Limb (tissue), 2 donors: ENCODE results near the gene CFAP58.
A peak's percentile ranks its signal among the peaks of the same experiment; 100 is the strongest.

Source experiments
- DNase-seq, 2 donors: peaks; one replicate each; pipeline ENCODE4 v3.0.0-alpha.2; 2016; ENCODE audit errors: extremely low spot score in 2 of 2

Gene CFAP58

GRCh38 chr10:104353325-104354048 is at the start of gene CFAP58:
Gene CFAP58 (plus strand): TSS chr10:104353833. CDS start chr10:104353898, 65 bp downstream.
- peak; percentile 83 to 93 for DNase-seq

GRCh38 chr10:104304356-104304745 is 49.3 kb upstream of the CFAP58 start:
- no peak for DNase-seq

DNA sequence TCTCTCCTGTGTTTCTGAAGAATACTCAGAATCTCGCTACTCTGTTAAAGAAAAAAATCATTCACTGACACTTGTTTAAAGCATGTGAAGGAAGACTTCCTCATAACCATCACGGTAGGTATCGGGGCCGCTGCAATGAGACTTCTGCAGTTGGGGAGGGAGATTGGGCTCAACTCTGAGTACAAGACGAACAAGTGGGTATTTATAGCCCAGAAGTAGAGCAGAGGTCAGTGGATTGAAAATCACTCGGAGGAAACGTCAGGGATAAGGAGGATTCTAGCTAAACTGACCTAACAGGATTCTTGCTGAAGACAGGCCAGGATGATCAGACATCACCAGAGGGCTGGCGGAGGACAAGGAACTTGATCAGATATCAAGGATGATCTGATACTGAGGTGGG is 48.7 kb upstream of the CFAP58 start:
- no peak for DNase-seq

DNA sequence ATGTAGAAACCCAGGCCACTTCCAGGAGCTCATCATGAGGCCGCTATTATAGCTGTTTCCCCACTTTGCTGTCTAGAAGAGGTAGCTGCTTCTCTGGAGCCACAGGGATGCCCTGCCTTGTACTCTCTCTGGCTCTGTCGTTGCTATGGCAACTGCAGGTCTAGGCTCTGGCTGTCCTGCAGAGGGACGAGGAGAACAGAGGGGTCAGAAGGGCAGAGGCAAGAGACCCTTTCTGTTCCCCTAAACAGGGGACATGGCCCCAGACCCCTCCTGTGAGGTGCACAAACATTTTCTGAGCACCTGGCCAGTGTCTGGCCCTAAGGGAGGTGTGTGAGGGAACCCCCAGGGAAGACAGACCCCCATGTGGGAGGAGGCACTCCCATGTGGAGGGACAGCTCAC is 46.7 kb upstream of the CFAP58 start:
- DNase-seq, result no peak

DNA sequence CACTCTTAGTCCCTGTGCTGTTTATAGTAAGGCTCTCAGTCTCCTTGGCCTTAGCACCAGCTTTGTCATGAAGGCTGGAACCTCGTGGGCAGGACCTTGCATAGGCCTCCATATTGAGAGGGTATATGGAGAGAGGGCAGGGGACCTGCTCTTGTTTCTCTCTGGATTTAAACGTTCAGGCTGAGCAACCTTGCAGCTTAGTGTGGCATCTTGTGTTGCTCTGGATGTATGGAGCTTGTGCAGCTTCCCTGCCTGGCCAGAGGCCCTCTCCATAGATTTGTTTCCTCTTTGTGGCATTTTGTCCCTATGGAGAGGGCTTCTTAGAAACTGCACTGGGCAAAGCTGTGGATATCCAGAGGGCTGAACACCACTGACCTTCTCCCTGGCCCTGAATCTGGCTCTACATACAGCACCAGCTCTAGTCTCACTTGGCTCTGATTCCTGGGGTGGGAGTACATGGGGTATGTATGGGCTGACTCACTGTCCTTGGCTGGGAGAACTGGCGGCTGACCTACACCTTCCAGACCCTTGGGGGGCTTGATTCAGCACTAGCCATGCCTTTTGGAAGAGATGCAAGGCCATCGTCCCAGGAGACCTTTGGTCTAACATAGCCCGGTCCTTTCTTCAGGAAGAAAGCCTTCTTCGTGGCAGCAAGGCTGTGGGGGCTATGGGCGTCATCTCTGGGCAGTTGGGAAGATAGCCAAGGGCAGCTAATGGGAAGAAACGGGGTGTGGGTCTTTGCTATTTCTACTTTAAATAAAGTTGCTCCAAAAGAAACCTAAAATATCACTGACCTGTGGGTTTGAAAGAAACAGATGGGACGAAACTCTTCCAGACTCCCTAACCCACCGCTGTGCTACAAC is 45.8 kb upstream of the CFAP58 start:
- peak in 1 of 2 donors; percentile 20 for DNase-seq

GRCh38 chr10:104308439-104308903 is 45.2 kb upstream of the CFAP58 start:
- DNase-seq, result no peak

GRCh38 chr10:104309980-104310978 is 43.4 kb upstream of the CFAP58 start:
- peak in 1 of 2 donors; percentile 21 for DNase-seq

DNA sequence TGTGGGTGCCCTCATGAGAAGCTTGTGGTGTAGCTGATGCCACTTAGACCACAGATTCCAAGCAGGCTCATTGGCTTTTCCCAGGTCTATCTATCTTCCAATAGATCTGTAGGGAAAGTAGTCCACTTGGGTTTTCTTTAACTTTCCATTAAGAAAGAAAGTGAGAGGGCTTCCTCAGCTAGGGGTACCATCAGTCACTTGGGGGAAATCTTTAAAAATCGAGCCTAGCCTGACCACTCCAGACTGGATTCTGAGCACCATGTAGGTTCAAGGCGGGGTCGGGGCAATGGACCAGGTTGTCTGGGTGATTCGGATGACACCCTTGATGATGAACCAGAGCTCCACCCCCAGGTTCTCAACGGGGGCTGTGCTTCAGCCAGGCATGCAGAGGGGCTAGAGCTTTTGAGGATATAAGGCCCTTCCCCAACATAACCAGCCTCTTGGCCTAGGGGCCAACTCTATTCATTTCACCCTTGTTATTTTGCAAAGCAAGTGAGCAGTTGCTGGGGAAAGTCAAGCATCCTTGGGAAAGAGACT is 42.4 kb upstream of the CFAP58 start:
- DNase-seq, result no peak

GRCh38 chr10:104314591-104315485 is 38.8 kb upstream of the CFAP58 start:
- no peak for DNase-seq

DNA sequence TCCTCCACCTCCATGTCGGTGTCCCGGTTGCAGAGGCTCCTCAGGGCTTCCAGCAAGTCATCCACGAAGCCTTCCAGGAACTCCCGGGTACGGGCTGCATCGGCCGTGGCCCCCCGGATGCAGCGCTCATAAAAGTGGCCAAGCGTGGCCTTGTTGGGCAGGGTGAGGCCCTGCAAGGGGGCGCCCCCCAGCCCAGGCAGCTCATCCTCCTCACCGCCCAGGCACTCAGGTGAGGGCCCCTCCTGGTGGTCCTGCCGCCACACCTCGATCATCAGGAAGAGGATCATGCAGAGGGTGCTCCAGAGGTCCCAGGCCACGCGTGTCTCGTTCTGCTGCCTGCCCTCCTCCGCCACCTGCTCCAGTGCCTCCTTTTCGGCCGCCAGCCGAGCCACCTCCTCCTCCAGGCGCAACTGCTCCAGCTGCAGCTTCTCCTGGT is 38.1 kb upstream of the CFAP58 start:
- no peak for DNase-seq

GRCh38 chr10:104316321-104317099 is 37.1 kb upstream of the CFAP58 start:
- no peak for DNase-seq

- DNase-seq, result no peak
Observed at GRCh38 chr10:104317269-104317710, 36.3 kb upstream of the CFAP58 start.

DNA sequence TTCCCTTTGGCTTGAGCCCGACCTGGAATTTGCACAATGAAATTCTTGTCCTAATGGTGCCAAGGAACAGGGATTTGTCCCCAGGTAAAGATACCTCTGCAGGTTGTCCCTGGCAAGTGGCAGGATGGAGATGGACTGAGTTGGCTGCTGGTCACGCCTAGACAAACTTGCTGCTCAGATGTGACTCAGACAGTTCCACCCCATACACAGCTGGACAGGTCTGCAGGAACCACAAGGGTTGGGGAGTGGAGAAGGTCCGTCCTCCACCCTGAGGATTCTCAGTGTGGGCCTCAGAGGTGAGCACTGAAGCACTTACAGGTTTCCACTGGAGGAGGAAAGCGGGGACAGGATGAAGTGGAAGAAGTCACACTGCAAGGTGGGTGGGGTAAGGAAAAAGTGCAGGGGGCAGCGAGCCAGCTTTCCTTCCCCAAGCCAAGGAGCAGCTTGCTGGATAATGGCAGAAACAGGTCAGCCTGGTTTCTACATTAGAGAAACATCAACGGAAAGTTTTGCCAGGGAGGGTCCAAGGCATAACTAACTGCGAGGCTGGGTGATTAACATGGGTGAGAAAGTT is 35.8 kb upstream of the CFAP58 start:
- no peak for DNase-seq

GRCh38 chr10:104318326-104318725 is 35.3 kb upstream of the CFAP58 start:
- DNase-seq, result no peak

DNA sequence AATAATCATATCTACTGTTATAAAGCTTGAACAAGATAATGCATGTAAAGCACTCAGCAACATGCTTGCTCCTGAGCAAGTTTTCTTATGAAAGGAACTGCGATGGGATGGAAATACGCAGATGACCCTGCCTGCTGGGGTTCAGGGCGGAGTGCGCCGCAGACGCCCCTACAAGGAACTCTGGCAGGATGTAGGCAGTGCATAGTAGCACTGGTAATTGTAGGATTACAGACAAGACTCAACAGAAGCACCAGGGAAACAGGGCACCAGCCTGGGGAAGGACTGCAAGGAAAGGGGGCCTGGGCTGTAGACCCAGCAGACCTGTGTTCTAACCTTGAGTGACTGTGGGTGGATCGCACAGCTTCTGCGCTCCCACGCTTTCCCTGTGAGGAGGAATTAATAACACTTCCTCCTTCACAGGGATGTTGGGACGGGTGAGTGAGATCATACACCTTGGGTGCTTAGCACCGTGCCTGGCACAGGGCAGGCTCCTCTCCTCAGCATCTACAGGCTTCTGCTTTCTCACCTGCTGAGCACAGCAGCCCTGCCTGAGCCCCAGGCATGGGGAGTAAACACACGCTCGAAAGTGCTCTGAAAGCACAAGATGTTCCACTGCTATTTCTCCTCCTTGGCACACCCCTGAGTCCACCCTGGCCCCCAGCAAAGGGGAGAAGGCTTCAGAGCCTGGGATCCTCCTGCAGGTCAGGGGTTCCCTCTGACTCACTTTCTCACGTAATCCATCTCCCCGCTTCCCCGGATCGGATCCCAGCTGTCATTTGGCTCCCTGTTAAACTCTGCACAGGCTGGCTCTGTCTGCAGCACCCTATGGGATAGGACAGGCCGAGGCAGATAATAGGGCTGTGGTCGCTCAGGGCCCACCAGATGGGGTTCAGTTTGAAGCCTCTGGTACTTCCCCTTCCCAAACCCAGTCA is 34.6 kb upstream of the CFAP58 start:
- no peak for DNase-seq

DNA sequence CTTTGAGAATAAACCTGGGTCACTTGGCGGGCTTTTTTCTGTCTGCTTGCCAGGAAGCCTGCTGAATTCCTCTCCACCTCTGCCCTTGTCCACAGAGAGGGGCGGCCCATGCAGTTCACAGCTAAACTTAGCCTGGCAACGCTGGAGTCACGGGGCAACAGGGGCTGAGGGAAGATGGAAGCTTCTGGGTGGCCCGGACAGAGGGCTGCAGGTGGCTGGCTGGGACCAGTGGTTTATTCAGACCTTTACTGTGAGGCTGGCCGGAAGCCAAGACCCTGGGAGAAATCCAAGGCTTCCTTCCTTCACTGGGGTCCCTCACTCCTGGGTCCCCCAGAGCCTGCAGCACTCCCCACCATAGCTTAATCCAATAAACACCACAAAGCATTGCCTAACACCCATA is 32.4 kb upstream of the CFAP58 start:
- DNase-seq, result no peak

GRCh38 chr10:104321725-104322415 is 31.8 kb upstream of the CFAP58 start:
- no peak for DNase-seq
